Superior temporal gyrus (tissue), 1 donor: ENCODE data around the gene MAP4K4.

ENCODE experiments used
- DNase-seq: peaks from one replicate; pipeline ENCODE4 v3.0.0-alpha.2; 2016; ENCODE audit errors: extremely low spot score

Gene MAP4K4

GRCh38 chr2:101812226-101812625 is 114.7 kb downstream of the MAP4K4 start:
- DNase-seq: no peak

GRCh38 chr2:101814752-101815151 is 117.2 kb downstream of the MAP4K4 start:
- no peak for DNase-seq

GRCh38 chr2:101815154-101815553 is 117.6 kb downstream of the MAP4K4 start:
- no peak for DNase-seq

- peak; percentile 67 for DNase-seq
Observed at GRCh38 chr2:101815739-101816391, 118.4 kb downstream of the MAP4K4 start.

- no peak for DNase-seq
Observed at GRCh38 chr2:101816598-101816997, 119.1 kb downstream of the MAP4K4 start.

- peak; percentile 46 for DNase-seq
Observed at GRCh38 chr2:101817481-101817880, 120.0 kb downstream of the MAP4K4 start.

GRCh38 chr2:101818531-101819451 is 121.3 kb downstream of the MAP4K4 start:
- peak; percentile 95 for DNase-seq

GRCh38 chr2:101820519-101820918 is 123.0 kb downstream of the MAP4K4 start:
- DNase-seq: peak; percentile 54

GRCh38 chr2:101821059-101821805 is 123.7 kb downstream of the MAP4K4 start:
- DNase-seq: peak; percentile 57

- DNase-seq: no peak
Observed at GRCh38 chr2:101821828-101822458, 124.4 kb downstream of the MAP4K4 start.

GRCh38 chr2:101823347-101823791 is 125.9 kb downstream of the MAP4K4 start:
- peak; percentile 87 for DNase-seq

- DNase-seq: no peak
Observed at GRCh38 chr2:101823859-101824258, 126.4 kb downstream of the MAP4K4 start.

GRCh38 chr2:101826716-101827115 is 129.2 kb downstream of the MAP4K4 start:
- no peak for DNase-seq

GRCh38 chr2:101827246-101827645 is 129.7 kb downstream of the MAP4K4 start:
- no peak for DNase-seq

- no peak for DNase-seq
Observed at GRCh38 chr2:101828257-101828656, 130.8 kb downstream of the MAP4K4 start.

GRCh38 chr2:101828673-101829334 is 131.3 kb downstream of the MAP4K4 start:
- no peak for DNase-seq

- no peak for DNase-seq
Observed at GRCh38 chr2:101829429-101829828, 131.9 kb downstream of the MAP4K4 start.

GRCh38 chr2:101830146-101830545 is 132.6 kb downstream of the MAP4K4 start:
- no peak for DNase-seq

GRCh38 chr2:101830555-101830954 is 133.0 kb downstream of the MAP4K4 start:
- DNase-seq: no peak

GRCh38 chr2:101831351-101831865 is 133.9 kb downstream of the MAP4K4 start:
- DNase-seq: peak; percentile 95

- peak; percentile 77 for DNase-seq
Observed at GRCh38 chr2:101832114-101832513, 134.6 kb downstream of the MAP4K4 start.
